IMR-90 (cell line): ENCODE results near the gene GATA3. TPM values are rescaled to one million over a fixed set of nuclear protein-coding genes. Genes with fewer than 3 reads are reported as not detected.

Experiments
- ATAC-seq: fragments of 200-7000 bp; cut with Tn5 transposase; 2 replicates; pipeline ENCODE4 v1.9.1; 2020; ENCODE audit warnings: low read depth, mild to moderate bottlenecking, moderate library complexity
- BruUV-seq: library from RNA; stranded (reverse); fragments of 400-500 nt; replicated peaks from 2 replicates; lab custom pipeline; 2021; lab: Mats Ljungman, UMichigan
- CTCF ChIA-PET: fragments of 300-600 bp; formaldehyde crosslinking; extraction: SDS; loops from one replicate; lab custom pipeline; 2021; ENCODE audit warnings: antibody characterized with exemption; lab: Yijun Ruan, JAX
- POLR2A ChIA-PET: fragments of 300-600 bp; sonication (Branson Sonifier 250); formaldehyde crosslinking; loops from one replicate; lab custom pipeline; 2022; ENCODE audit warnings: antibody characterized with exemption; ENCODE audit not compliant: unreplicated experiment; lab: Charles Lee
- DNase-seq: peaks from one replicate; pipeline ENCODE4 v3.0.0; 2013
- H2AFZ ChIP-seq: replicated peaks from 2 replicates; pipeline ENCODE3; 2013; ENCODE audit warnings: low read length, mild to moderate bottlenecking; ENCODE audit not compliant: poor library complexity
- H2AK5ac ChIP-seq: 2 replicates; pipeline ENCODE4 v1.6.1; 2013; ENCODE audit warnings: low read depth, low read length, inconsistent platforms
- H2AK9ac ChIP-seq: replicated peaks from 2 replicates; pipeline ENCODE3; 2013; ENCODE audit warnings: mild to moderate bottlenecking, low read depth, low read length, moderate library complexity; ENCODE audit not compliant: poor library complexity
- H2BK120ac ChIP-seq: 2 replicates; pipeline ENCODE4 v1.6.1; 2013; ENCODE audit warnings: low read depth, low read length, inconsistent platforms
- H2BK15ac ChIP-seq: 3 replicates; pipeline ENCODE4 v1.6.1; 2013; ENCODE audit warnings: low read depth, low read length, inconsistent platforms
- H2BK20ac ChIP-seq: 2 replicates; pipeline ENCODE4 v1.6.1; 2013; ENCODE audit warnings: low read depth, mild to moderate bottlenecking, inconsistent platforms, low read length, moderate library complexity
- H2BK5ac ChIP-seq: 2 replicates; pipeline ENCODE4 v1.6.1; 2013; ENCODE audit warnings: mild to moderate bottlenecking, low read depth, low read length, inconsistent platforms; ENCODE audit not compliant: poor library complexity, severe bottlenecking
- H3K14ac ChIP-seq: replicated peaks from 2 replicates; pipeline ENCODE4 v1.6.1; 2013; ENCODE audit warnings: low read depth, low read length, inconsistent platforms
- H3K18ac ChIP-seq: 2 replicates; pipeline ENCODE4 v1.6.1; 2013; ENCODE audit warnings: low read depth, low read length, control low read depth
- H3K23ac ChIP-seq: 2 replicates; pipeline ENCODE4 v1.6.1; 2013; ENCODE audit warnings: low read depth, low read length, inconsistent platforms
- H3K27ac ChIP-seq: 2 replicates; pipeline ENCODE4 v1.5.1; 2013; ENCODE audit warnings: mild to moderate bottlenecking, control low read depth, low read length; ENCODE audit not compliant: insufficient read depth
- H3K27me3 ChIP-seq: 2 replicates; pipeline ENCODE4 v1.6.1; 2013; ENCODE audit warnings: low read length; ENCODE audit not compliant: control insufficient read depth, insufficient read depth
- H3K36me3 ChIP-seq: 2 replicates; pipeline ENCODE4 v1.6.1; 2013; ENCODE audit warnings: low read length, mixed read lengths; ENCODE audit not compliant: control insufficient read depth, insufficient read depth
- H3K4ac ChIP-seq: 2 replicates; pipeline ENCODE4 v1.6.1; 2013; ENCODE audit warnings: low read depth, low read length, inconsistent platforms
- H3K4me1 ChIP-seq: 2 replicates; pipeline ENCODE4 v1.6.1; 2013; ENCODE audit warnings: low read length, mixed read lengths; ENCODE audit not compliant: control insufficient read depth, insufficient read depth
- H3K4me2 ChIP-seq: 2 replicates; pipeline ENCODE4 v1.6.1; 2013; ENCODE audit warnings: low read depth, mild to moderate bottlenecking, control low read depth, low read length, moderate library complexity
- H3K4me3 ChIP-seq: 2 replicates; pipeline ENCODE4 v1.5.1; 2013; ENCODE audit warnings: low read depth, mild to moderate bottlenecking, control low read depth, low read length, moderate library complexity; ENCODE audit not compliant: insufficient read depth
- H3K56ac ChIP-seq: 2 replicates; pipeline ENCODE4 v1.6.1; 2013; ENCODE audit warnings: low read length, inconsistent platforms; ENCODE audit not compliant: insufficient read depth; ENCODE audit errors: extremely low read depth
- H3K79me1 ChIP-seq, 2 experiments: 2 replicates each; pipeline ENCODE4 v1.6.1; 2013; ENCODE audit warnings: low read length in 2 of 2, inconsistent platforms in 1 of 2, low read depth in 1 of 2
- H3K9ac ChIP-seq: 2 replicates; pipeline ENCODE4 v1.6.1; 2013; ENCODE audit warnings: low read depth, low read length, control low read depth
- H3K9me1 ChIP-seq: 2 replicates; pipeline ENCODE4 v1.6.1; 2013; ENCODE audit warnings: low read length, inconsistent platforms; ENCODE audit not compliant: insufficient read depth
- H3K9me3 ChIP-seq: 2 replicates; pipeline ENCODE4 v1.6.1; 2013; ENCODE audit warnings: low read length; ENCODE audit not compliant: control insufficient read depth, insufficient read depth
- H4K20me1 ChIP-seq: 2 replicates; pipeline ENCODE4 v1.6.1; 2013; ENCODE audit warnings: low read length, inconsistent platforms; ENCODE audit not compliant: insufficient read depth
- H4K5ac ChIP-seq: 2 replicates; pipeline ENCODE4 v1.6.1; 2013; ENCODE audit warnings: mild to moderate bottlenecking, low read depth, low read length, control low read depth
- H4K8ac ChIP-seq, 2 experiments: 2 replicates each; pipeline ENCODE4 v1.6.1; 2013; ENCODE audit warnings: low read depth in 2 of 2, low read length in 2 of 2, control low read depth in 1 of 2, inconsistent platforms in 1 of 2
- H4K91ac ChIP-seq: 2 replicates; pipeline ENCODE4 v1.6.1; 2013; ENCODE audit warnings: low read depth, low read length, inconsistent platforms; ENCODE audit not compliant: insufficient read depth
- CEBPB ChIP-seq: IDR thresholded peaks from 2 replicates; pipeline ENCODE4 v1.6.1; 2012; ENCODE audit warnings: low read depth, low read length, improper control_type of control experiment
- CHD1 ChIP-seq: IDR thresholded peaks from 2 replicates; pipeline ENCODE4 v1.6.1; 2012; ENCODE audit warnings: low read depth, low read length, improper control_type of control experiment
- FOS ChIP-seq: fragments of 150-350 bp; IDR thresholded peaks from 2 replicates; pipeline ENCODE4 v1.6.1; 2016; ENCODE audit warnings: low read depth, low read length
- MXI1 ChIP-seq: IDR thresholded peaks from 2 replicates; pipeline ENCODE4 v1.6.1; 2012; ENCODE audit warnings: low read depth, mild to moderate bottlenecking, low read length, moderate library complexity, borderline replicate concordance
- NFE2L2 ChIP-seq: fragments of 150-350 bp; IDR thresholded peaks from 2 replicates; pipeline ENCODE4 v1.6.1; 2016; ENCODE audit warnings: low read depth, mild to moderate bottlenecking, low read length
- WGBS, 2 experiments: methylation state at CpG; one replicate each; pipeline versions ENCODE4 v1.1.5 to v1.1.7; 2013; ENCODE audit warnings: missing lambda C conversion rate in 2 of 2; ENCODE audit not compliant: insufficient read length in 1 of 2; ENCODE audit errors: extremely low coverage in 2 of 2; 5-methylcytosine and 5-hydroxymethylcytosine counted together
- dilution Hi-C: fragments of 300-500 bp; cut with HindIII; formaldehyde crosslinking; loops from one replicate; pipeline ENCODE4 v1.14.3; 2018; ENCODE audit warnings: low sequenced_read_pairs; ENCODE audit not compliant: unreplicated experiment
- in situ Hi-C: fragments of 300-500 bp; cut with MboI; formaldehyde crosslinking; loops from 3 replicates; pipeline ENCODE4 v1.14.3; 2019; ENCODE audit warnings: low sequenced_read_pairs, inconsistent platforms, mixed read lengths
- intact Hi-C: fragments of 100-400 bp; cut with micrococcal nuclease; formaldehyde crosslinking; loops from 2 replicates; pipeline ENCODE4 v1.10.0; 2022
- polyA plus RNA-seq, 3 experiments: library from polyadenylated mRNA; depleted of rRNA; stranded (reverse); fragments of >200 nt; gene quantifications; 2 replicates each; pipeline ENCODE4 v1.2.3, GENCODE V29; 2012; ENCODE audit warnings: low replicate concordance in 1 of 3
- total RNA-seq: library from RNA; depleted of rRNA; stranded (reverse); fragments of >200 nt; gene quantifications from 2 replicates; pipeline ENCODE4 v1.2.3, GENCODE V29; 2012
- TF ChIP-seq, protein P1 (sequence below): fragments of 150-350 bp; IDR thresholded peaks from 2 replicates; pipeline ENCODE4 v1.6.1; 2017; ENCODE audit warnings: mild to moderate bottlenecking, antibody characterized with exemption, low read length, low read depth
- TF ChIP-seq, protein P2 (sequence below): conservative IDR thresholded peaks from 2 replicates; pipeline ENCODE4 v1.5.1; 2012; ENCODE audit warnings: mild to moderate bottlenecking, low read depth, low read length, improper control_type of control experiment
- TF ChIP-seq, protein P3 (sequence below): fragments of 150-350 bp; IDR thresholded peaks from 2 replicates; pipeline ENCODE4 v1.6.1; 2016; ENCODE audit warnings: low read depth, mild to moderate bottlenecking, low read length, moderate library complexity, borderline replicate concordance

The GATA3 gene
- total and polyA plus RNA-seq, 2 of the 4 experiments (the other 2 are of a cell fraction) = 0.21 TPM; not detected in 1

- Histone ChIP-seq H2AK5ac (no peak overlapping the region), H3K4ac (no peak overlapping the region), H3K27me3 (peaks cover 2% of the 10 kb centered on the region), H4K8ac (no peak overlapping the region), H4K5ac (no peak overlapping the region), H3K9me1 (no peaks in the 10 kb centered on the region), H2BK5ac (no peak overlapping the region), H3K36me3 (no peaks in the 10 kb centered on the region), H3K18ac (no peak overlapping the region), H3K14ac (no peak overlapping the region), H2AFZ (no peak overlapping the region), H2AK9ac (no peak overlapping the region), H3K23ac (no peak overlapping the region), H3K4me3 (no peak overlapping the region), H3K4me1 (peaks cover 6% of the 10 kb centered on the region), H3K56ac (no peak overlapping the region), H3K9me3 (no peaks in the 10 kb centered on the region), H2BK20ac (no peak overlapping the region), H3K4me2 (no peak overlapping the region), H4K91ac (no peak overlapping the region), H3K27ac (no peak overlapping the region), H2BK15ac (no peak overlapping the region), H3K79me1 (no peaks in the 10 kb centered on the region), H2BK120ac (no peak overlapping the region), H4K20me1 (no peaks in the 10 kb centered on the region), H3K9ac (no peak overlapping the region)
- dilution Hi-C loops = no loop called here
- ATAC-seq (no peak), DNase-seq (no peak)
- ChIA-PET CTCF (no interaction called here), POLR2A (no interaction called here)
- WGBS, 2 experiments = 60% methylated on average over 1 of the region's 6 CpGs; no CpG with 5 or more reads in 1 of the 2 experiments
- BruUV-seq = no TSS peak
- intact Hi-C loops = no loop called here
- TF ChIP-seq CEBPB = no peak
- no peak for TF ChIP-seq FOS
- TF ChIP-seq NFE2L2 = no peak
- TF ChIP-seq, protein P1, sequence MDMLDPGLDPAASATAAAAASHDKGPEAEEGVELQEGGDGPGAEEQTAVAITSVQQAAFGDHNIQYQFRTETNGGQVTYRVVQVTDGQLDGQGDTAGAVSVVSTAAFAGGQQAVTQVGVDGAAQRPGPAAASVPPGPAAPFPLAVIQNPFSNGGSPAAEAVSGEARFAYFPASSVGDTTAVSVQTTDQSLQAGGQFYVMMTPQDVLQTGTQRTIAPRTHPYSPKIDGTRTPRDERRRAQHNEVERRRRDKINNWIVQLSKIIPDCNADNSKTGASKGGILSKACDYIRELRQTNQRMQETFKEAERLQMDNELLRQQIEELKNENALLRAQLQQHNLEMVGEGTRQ = no peak
- TF ChIP-seq, protein P2, sequence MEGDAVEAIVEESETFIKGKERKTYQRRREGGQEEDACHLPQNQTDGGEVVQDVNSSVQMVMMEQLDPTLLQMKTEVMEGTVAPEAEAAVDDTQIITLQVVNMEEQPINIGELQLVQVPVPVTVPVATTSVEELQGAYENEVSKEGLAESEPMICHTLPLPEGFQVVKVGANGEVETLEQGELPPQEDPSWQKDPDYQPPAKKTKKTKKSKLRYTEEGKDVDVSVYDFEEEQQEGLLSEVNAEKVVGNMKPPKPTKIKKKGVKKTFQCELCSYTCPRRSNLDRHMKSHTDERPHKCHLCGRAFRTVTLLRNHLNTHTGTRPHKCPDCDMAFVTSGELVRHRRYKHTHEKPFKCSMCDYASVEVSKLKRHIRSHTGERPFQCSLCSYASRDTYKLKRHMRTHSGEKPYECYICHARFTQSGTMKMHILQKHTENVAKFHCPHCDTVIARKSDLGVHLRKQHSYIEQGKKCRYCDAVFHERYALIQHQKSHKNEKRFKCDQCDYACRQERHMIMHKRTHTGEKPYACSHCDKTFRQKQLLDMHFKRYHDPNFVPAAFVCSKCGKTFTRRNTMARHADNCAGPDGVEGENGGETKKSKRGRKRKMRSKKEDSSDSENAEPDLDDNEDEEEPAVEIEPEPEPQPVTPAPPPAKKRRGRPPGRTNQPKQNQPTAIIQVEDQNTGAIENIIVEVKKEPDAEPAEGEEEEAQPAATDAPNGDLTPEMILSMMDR = no peak
- TF ChIP-seq CHD1 = no peak
- TF ChIP-seq MXI1 = no peak
- TF ChIP-seq, protein P3, sequence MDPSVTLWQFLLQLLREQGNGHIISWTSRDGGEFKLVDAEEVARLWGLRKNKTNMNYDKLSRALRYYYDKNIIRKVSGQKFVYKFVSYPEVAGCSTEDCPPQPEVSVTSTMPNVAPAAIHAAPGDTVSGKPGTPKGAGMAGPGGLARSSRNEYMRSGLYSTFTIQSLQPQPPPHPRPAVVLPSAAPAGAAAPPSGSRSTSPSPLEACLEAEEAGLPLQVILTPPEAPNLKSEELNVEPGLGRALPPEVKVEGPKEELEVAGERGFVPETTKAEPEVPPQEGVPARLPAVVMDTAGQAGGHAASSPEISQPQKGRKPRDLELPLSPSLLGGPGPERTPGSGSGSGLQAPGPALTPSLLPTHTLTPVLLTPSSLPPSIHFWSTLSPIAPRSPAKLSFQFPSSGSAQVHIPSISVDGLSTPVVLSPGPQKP = no peak
- in situ Hi-C loops = no loop called here
These were observed 16.0 kb downstream of the GATA3 start for GRCh38 chr10:8070440-8070839.
